Left ventricle myocardium superior (tissue), 1 donor: ENCODE measurements around the gene TMEM198. TPM values are rescaled to one million over a fixed set of nuclear protein-coding genes. Genes with fewer than 3 reads are reported as not detected.
A peak's percentile ranks its signal among the peaks of the same experiment; 100 is the strongest.

Source experiments
- ATAC-seq: fragments of 200-7000 bp; cut with Tn5 transposase; one replicate; pipeline ENCODE4 v1.9.1; 2020; ENCODE audit warnings: mild to moderate bottlenecking, moderate library complexity
- DNase-seq: peaks from one replicate; pipeline ENCODE4 v3.0.0-alpha.2; 2020
- intact Hi-C: fragments of 100-400 bp; cut with micrococcal nuclease; formaldehyde crosslinking; loops from one replicate; pipeline ENCODE4 v1.11.0; 2022
- total RNA-seq: library from RNA; stranded (reverse); fragmentation: NEBNext Ultra II Directional; extraction: Animal tissue kit (Norgen Biotek cat#: 25700); gene quantifications from one replicate; pipeline ENCODE4 v1.2.1, GENCODE V29; 2021
- donor health status: DM: no; HTN: yes; CAD: no; lungs with severe emphysema.

The TMEM198 gene
- total RNA-seq, 1 donor from 2014 or later, result 1.7 TPM

DNA sequence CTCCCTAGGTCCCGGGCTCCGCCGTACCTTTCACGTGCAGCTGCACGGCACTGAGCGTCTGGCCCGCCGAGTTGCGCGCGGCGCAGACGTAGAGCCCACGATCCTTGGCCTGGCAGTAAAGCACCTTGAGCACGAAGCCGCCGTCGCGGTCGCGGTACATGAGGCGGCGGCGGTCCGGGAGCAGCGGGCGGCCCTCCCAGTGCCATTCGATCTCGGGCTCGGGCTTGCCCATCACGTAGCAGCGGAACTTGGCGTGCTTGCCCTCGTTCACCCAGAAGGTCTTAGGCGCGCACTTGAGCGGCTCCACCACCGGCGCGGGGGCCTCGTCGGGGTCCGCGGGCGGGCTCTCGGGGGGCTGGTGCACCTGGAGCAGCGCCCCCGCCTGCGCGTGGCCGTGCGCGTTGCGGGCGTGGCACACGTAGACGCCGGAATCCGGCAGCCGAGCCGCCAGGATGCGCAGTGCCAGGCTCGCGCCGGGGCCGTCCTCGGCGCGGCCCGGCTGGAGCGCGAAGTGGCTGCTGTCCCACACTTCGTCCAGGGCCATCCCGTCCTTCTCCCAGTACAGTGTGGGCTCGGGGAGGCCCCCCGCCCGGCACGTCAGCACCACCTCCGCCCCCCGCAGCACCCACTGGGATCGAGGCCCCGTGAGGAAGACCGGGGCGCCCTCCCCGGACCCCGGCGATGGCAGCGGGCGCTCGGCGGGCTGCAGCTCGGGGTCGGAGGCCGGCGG lies 26.5 kb downstream of the TMEM198 start:
- intact Hi-C loops, result no loop called here
- DNase-seq (peak; percentile 70), ATAC-seq (peak; percentile 31)

GRCh38 chr2:219570924-219571310 lies 27.1 kb downstream of the TMEM198 start:
- peak; percentile 7 for ATAC-seq
- DNase-seq, result peak; percentile 62
- intact Hi-C loops, result no loop called here

DNA sequence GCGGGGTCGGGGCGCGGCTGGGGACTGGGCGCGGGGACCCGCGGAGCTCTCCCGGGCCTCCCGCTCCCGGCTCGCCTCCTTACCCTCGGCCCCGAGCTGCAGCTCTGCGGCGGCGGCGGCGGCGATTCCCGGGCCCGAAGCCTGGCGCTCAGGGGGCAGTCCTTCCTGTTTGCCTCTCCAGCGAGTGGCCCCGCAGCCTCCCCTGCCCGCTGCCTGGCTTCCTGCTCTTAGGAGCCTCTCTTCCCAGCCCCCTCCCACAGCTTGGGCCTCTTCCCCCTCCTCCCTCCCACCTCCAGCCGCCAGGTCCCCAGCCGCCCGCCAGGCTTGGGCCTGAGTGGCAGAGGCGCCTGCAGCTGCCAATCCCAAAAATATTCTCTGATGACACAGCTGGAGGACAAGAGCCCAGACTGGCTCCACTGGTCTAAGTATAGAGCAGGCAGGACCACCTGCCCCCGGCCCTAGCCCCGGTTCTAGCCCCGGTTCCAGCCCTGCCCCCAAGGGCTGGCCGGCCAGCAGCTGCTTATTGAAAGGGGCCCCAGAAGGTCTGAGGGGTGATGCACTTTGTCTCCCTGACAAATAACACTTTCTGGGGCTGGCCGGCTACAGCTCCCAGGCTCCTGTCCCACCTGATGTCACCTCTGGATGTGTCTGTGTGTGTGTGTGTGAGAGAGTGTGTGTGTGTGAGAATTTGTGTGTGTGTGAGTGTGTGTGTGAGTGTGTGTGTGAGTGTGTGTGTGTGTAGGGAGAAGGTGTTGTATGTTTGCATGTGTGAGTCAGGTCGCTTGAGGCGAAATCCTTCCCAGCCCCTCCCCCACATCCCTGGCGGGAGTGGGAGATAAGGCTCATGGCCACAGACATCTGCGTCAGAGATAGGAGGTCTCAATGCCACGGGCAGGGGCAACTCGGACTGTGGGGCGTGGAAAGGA lies 27.7 kb downstream of the TMEM198 start, which contains the start of gene OBSL1:
Gene OBSL1 (minus strand): TSS at position 229 of the 926 bp plus-strand sequence. CDS start 307 bp downstream, outside the sequence.
- intact Hi-C loops, result no loop called here
- DNase-seq (peak; percentile 90), ATAC-seq (peak; percentile 88)

DNA sequence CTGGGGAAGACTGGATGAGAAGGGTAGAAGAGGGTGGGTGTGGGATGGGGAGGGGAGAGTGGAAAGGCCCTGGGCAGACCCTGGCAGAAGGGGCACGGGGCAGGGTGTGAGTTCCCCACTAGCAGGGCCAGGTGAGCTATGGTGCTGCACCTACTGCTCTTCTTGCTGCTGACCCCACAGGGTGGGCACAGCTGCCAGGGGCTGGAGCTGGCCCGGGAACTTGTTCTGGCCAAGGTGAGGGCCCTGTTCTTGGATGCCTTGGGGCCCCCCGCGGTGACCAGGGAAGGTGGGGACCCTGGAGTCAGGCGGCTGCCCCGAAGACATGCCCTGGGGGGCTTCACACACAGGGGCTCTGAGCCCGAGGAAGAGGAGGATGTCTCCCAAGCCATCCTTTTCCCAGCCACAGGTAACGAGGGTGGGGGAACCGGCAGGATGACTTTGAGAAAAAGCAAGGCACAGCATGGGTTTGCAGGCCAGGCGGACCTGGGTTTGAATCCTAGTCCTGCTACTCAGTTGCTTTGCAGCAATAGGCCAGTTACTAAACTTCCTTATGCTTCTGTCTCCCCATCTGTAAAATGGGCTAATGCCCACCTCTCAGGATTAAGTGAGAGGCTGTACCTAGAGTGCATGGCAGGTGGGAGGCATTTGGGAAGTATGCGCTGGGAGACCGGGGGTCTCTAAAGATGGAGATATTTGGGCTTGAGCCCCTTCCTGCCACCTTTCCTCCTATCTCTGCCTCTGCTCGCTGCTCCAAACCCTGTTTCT lies 28.6 kb downstream of the TMEM198 start, which contains the start of gene INHA:
Gene INHA (plus strand): TSS at position 74 of the 765 bp plus-strand sequence. CDS start 65 bp downstream, at position 139.
- ATAC-seq (no peak), DNase-seq (no peak)
- intact Hi-C loops, result no loop called here

GRCh38 chr2:219573166-219573565 lies 29.3 kb downstream of the TMEM198 start:
- ATAC-seq (no peak), DNase-seq (no peak)
- intact Hi-C loops, result no loop called here

DNA sequence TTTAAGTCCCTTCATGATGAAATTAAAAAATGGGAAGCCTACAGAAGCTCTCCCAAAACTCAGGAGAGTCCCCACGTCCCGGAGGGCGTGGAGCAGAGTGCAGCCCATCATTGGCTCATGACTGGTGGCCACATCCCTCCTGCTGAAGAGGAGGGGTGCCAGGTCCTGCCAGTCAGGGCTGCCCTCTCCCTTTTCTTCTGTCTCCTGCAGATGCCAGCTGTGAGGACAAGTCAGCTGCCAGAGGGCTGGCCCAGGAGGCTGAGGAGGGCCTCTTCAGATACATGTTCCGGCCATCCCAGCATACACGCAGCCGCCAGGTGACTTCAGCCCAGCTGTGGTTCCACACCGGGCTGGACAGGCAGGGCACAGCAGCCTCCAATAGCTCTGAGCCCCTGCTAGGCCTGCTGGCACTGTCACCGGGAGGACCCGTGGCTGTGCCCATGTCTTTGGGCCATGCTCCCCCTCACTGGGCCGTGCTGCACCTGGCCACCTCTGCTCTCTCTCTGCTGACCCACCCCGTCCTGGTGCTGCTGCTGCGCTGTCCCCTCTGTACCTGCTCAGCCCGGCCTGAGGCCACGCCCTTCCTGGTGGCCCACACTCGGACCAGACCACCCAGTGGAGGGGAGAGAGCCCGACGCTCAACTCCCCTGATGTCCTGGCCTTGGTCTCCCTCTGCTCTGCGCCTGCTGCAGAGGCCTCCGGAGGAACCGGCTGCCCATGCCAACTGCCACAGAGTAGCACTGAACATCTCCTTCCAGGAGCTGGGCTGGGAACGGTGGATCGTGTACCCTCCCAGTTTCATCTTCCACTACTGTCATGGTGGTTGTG lies 30.9 kb downstream of the TMEM198 start:
- DNase-seq (no peak), ATAC-seq (no peak)
- intact Hi-C loops, result no loop called here

GRCh38 chr2:219575566-219576504 lies 32.0 kb downstream of the TMEM198 start:
- intact Hi-C loops, result no loop called here
- no peak for ATAC-seq
- no peak for DNase-seq

- ATAC-seq (peak; percentile 28), DNase-seq (no peak)
- intact Hi-C loops, result no loop called here
Measured at GRCh38 chr2:219576505-219577388, 32.9 kb downstream of the TMEM198 start.

GRCh38 chr2:219578811-219579613 lies 35.2 kb downstream of the TMEM198 start:
- DNase-seq (no peak), ATAC-seq (no peak)
- intact Hi-C loops, result no loop called here

DNA sequence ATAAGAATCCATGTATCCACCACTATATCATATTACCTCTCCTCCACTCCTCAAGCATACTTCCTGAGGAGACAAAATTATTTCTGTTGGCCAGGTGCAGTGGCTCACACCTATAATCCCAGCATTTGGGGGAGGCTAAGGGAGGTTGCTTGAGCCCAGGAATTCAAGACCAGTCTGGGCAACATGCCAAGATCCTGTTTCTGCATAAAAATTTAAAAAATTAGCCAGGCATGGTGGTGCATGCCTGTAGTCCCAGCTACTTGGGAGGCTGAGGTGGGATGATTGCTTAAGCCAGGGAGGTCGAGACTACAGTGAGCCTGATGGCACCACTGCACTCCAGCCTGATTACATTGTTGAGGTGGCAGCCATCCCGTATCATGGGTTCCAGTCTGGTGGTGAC lies 37.5 kb downstream of the TMEM198 start:
- intact Hi-C loops, result no loop called here
- no peak for DNase-seq
- ATAC-seq, result no peak

DNA sequence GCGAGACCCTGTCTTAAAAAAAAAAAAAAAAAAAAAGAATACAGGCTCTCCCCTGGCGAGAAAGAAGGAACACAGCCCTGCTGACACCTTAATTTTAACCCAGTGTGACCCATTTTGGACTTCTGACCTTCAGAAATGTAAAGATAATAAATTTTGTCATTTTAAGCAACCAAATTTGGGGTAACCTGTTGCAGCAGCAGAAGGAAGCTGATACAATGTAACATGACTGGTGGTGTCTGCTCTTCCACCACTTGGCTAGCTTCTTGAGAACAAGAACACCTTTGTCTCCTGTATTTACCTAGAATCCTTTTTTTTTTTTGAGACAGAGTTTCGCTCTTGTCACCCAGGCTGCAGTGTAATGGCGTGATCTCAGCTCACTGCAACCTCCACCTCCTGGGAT lies 47.3 kb downstream of the TMEM198 start:
- ATAC-seq (no peak), DNase-seq (no peak)
- intact Hi-C loops, result no loop called here

- DNase-seq, result no peak
- intact Hi-C loops, result no loop called here
- no peak for ATAC-seq
Measured at GRCh38 chr2:219592736-219593135, 48.9 kb downstream of the TMEM198 start.

GRCh38 chr2:219593154-219593553 lies 49.3 kb downstream of the TMEM198 start:
- DNase-seq (no peak), ATAC-seq (no peak)
- intact Hi-C loops, result no loop called here

- intact Hi-C loops, result no loop called here
- ATAC-seq, result no peak
Measured at GRCh38 chr2:219595256-219595655, 51.4 kb downstream of the TMEM198 start.

GRCh38 chr2:219596954-219597551 lies 53.2 kb downstream of the TMEM198 start:
- ATAC-seq, result peak; percentile 15

More at GRCh38 chr2:219595256-219595655, 51.4 kb downstream of the TMEM198 start:
- DNase-seq, result no peak

More at GRCh38 chr2:219596954-219597551, 53.2 kb downstream of the TMEM198 start:
- no peak for DNase-seq
- intact Hi-C loops, result no loop called here
